Esophagus squamous epithelium (tissue), 5 donors: ENCODE results near the gene SPATA33. TPM values are rescaled to one million over a fixed set of nuclear protein-coding genes. Genes with fewer than 3 reads are reported as not detected.

Source experiments
- DNase-seq: peaks from one replicate; lab custom pipeline; 2025; lab: John Stamatoyannopoulos, UW
- H3K27ac ChIP-seq, 4 donors: fragments of 200-600 bp; sonication (generic); one replicate each; pipeline ENCODE4 v1.5.1; 2016 to 2019; ENCODE audit warnings: mild to moderate bottlenecking in 1 of 4
- H3K27me3 ChIP-seq, 4 donors: fragments of 200-600 bp; sonication (generic); 1 replicate in 3 of 4; 2 replicates in 1 of 4; pipeline versions ENCODE4 v1.5.1 to v1.6.0; 2017 to 2021; ENCODE audit warnings: antibody characterized with exemption in 1 of 4
- H3K36me3 ChIP-seq, 3 donors: fragments of 200-600 bp; sonication (generic); one replicate each; pipeline ENCODE4 v1.5.1; 2016 to 2019
- H3K4me1 ChIP-seq, 3 donors: fragments of 200-600 bp; sonication (generic); one replicate each; pipeline ENCODE4 v1.5.1; 2017 to 2019
- H3K4me3 ChIP-seq, 4 donors: fragments of 200-600 bp; sonication (generic); 1 replicate in 3 of 4; 2 replicates in 1 of 4; pipeline ENCODE4 v1.5.1; 2016 to 2019; ENCODE audit warnings: mild to moderate bottlenecking in 2 of 4, moderate library complexity in 1 of 4
- H3K9me3 ChIP-seq, 3 donors: fragments of 200-600 bp; sonication (generic); one replicate each; pipeline ENCODE4 v1.5.1; 2016 to 2019
- CTCF ChIP-seq, 6 experiments: fragments of 450-650 bp in 4 of 6; fragments of 200-600 bp in 2 of 6; sonication (generic) in 2 of 6; IDR thresholded peaks; one replicate each; pipeline ENCODE4 v1.5.1; 2016 to 2019; ENCODE audit warnings: antibody characterized with exemption in 6 of 6, mild to moderate bottlenecking in 4 of 6, moderate library complexity in 4 of 6
- POLR2A ChIP-seq, 4 donors: fragments of 450-650 bp; IDR thresholded peaks; one replicate each; pipeline ENCODE4 v1.6.1; 2017; ENCODE audit warnings: antibody characterized with exemption in 4 of 4, mild to moderate bottlenecking in 4 of 4, moderate library complexity in 3 of 4
- WGBS, 2 donors: methylation state at CpG; one replicate each; pipeline ENCODE4 v1.1.5; 2018; 5-methylcytosine and 5-hydroxymethylcytosine counted together
- intact Hi-C: fragments of 100-400 bp; cut with DNase I; formaldehyde crosslinking; loops from one replicate; pipeline ENCODE4 v1.15.0; 2022
- total RNA-seq, 4 donors: library from RNA; depleted of rRNA; stranded (reverse); fragments of >200 nt; gene quantifications; one replicate each; pipeline ENCODE4 v1.1.0, GENCODE V29; 2016
- donor health status: DM: yes; HTN: yes; CAD: no.

SPATA33 gene
- total RNA-seq, 4 donors from 2014 or later: 1.8 to 4.9 (median 2.8) TPM

DNA sequence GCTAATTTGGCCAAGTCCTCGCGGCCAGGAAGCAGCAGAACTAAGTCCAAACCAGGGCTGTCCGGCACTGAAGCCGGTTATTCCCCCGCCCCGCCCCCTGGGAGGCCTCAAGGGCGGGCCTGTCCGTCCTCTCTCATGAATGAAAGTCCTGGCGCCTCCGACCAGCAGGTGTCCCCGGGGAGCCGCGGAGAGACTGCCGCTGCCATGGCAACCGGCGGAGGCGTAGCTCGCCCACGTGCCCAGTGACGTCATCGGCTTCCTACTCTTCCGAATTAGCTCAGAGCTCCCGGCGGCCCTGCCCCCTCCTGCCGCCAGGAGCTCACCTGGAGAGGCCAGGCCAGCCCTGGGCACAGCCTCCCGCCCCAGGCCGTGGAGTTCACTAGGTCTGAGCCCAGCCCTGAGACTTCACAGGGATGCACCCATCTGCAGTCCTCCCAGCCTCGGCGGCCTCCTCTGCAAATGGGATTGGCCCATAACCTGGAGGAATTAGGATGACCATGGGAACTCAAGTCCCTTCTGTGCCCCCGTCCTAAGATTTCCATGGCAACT, 42.5 kb downstream of the SPATA33 start:
- H3K27ac ChIP-seq: peak overlapping the region; percentile 89 to 94 (median 92)
- DNase-seq: peak; percentile 89
- H3K9me3 ChIP-seq: no peaks in the 10 kb centered on the region
- peak; percentile 67 to 94 (median 90) for TF ChIP-seq CTCF (IDR thresholded peaks at IDR 0.05)
- peak in 1 of 4 donors; percentile 36 for TF ChIP-seq POLR2A (IDR thresholded peaks at IDR 0.05)
- intact Hi-C loops: loop anchor here (10.0 kb wide), 1 partner anchor 95 kb away; no protein-coding TSS in a partner anchor
- peaks cover 12 to 36% (median 20%) of the 10 kb centered on the region in 3 donors for H3K4me1 ChIP-seq
- peaks cover 0 to 18% (median 0%) of the 10 kb centered on the region in 4 donors for H3K27me3 ChIP-seq
- 0% methylated on average over 18 of the region's 30 CpGs; no CpG with 5 or more reads in 1 of the 2 donors for WGBS, 2 donors
- H3K4me3 ChIP-seq: peak overlapping the region; percentile 64 to 78 (median 71)
- peaks cover 0 to 30% (median 0%) of the 10 kb centered on the region in 3 donors for H3K36me3 ChIP-seq

- Histone ChIP-seq H3K27me3 (peaks cover 0 to 18% (median 0%) of the 10 kb centered on the region in 4 donors), H3K4me3 (peak overlapping the region; percentile 64 to 78 (median 71)), H3K27ac (peak overlapping the region; percentile 89 to 94 (median 92)), H3K9me3 (no peaks in the 10 kb centered on the region), H3K36me3 (peaks cover 0 to 23% (median 0%) of the 10 kb centered on the region in 3 donors), H3K4me1 (peaks cover 12 to 41% (median 20%) of the 10 kb centered on the region in 3 donors)
- intact Hi-C loops: loop anchor here (10.0 kb wide), 1 partner anchor 94 kb away; no protein-coding TSS in a partner anchor
- no peak for DNase-seq
- WGBS, 2 donors: 0% methylated on average over 5 of the region's 78 CpGs; no CpG with 5 or more reads in 1 of the 2 donors
- no peak for TF ChIP-seq POLR2A (IDR thresholded peaks at IDR 0.05)
- peak in 2 of 6 experiments; percentile 27 to 37 for TF ChIP-seq CTCF (IDR thresholded peaks at IDR 0.05)
These were observed 43.2 kb downstream of the SPATA33 start for GRCh38 chr16:89700649-89701424.

DNA sequence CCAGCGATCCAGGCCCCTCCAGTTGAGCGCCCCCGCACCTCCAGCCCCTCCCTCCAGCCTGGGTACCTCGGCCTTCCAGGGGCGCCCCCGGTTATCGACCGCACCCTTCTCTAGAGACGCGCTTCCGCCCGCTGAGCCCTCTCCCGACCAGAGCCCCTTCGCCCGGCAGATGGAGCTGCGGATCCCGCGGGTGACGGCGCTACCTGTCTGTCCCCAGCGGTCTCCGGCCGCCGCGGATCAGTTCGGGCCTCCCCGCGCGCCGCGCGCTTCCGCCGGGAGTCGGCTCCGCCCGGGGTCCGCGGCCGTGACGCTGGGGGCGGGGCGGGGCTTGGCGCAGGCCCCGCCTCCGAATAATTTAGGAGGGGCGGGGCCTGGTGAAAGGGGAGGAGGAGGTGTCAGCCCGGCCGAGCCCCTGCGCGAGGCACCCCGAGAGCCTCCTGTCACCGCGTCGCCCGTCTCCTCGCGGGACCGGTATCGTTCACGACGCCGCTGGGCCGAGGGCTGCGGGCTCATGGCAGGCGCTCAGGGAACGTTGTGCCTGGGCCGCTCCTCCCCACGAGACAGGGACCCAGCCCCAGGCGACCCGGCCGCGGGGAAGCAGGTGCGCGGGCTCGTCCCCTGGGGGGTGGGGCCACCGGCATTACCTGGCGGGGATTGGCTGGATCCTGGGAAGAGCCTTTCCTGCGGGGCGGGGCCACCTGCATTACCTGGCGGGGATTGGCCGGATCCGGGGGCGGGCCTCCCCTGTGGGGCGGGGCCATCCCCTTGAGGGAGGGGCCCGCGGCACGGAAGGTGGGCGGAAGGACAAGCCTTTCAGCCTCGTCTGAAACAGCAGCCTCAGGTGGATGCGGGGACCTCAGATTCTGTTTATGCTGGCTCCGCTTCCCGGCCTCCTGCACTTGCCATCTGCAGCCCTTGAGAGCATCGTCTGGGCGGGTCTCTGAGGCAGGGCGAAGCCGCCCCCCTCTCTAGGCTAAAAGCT, 44.1 kb downstream of the SPATA33 start, which contains the start of gene SPATA2L:
TSS of gene SPATA2L (minus strand) at position 281 of the 982 bp plus-strand sequence. CDS start 473 bp downstream, outside the sequence.
- WGBS, 2 donors: 5 to 8% methylated on average over 7 of the region's 97 CpGs
- Histone ChIP-seq H3K9me3 (no peaks in the 10 kb centered on the region), H3K36me3 (peaks cover 0 to 14% (median 0%) of the 10 kb centered on the region in 3 donors), H3K4me1 (peaks cover 12 to 45% (median 16%) of the 10 kb centered on the region in 3 donors), H3K4me3 (peak within 1 kb of the TSS; percentile 64 to 78 (median 71)), H3K27ac (peak within 1 kb of the TSS; percentile 89 to 94 (median 92)), H3K27me3 (peaks cover 0 to 18% (median 0%) of the 10 kb centered on the region in 4 donors)
- DNase-seq: peak; percentile 76
- TF ChIP-seq CTCF (IDR thresholded peaks at IDR 0.05) (peak in 3 of 6 experiments; percentile 22 to 28 (median 23)), POLR2A (IDR thresholded peaks at IDR 0.05) (peak in 3 of 4 donors; percentile 80 to 94 (median 93))
- intact Hi-C loops: loop anchor here (10.0 kb wide), 1 partner anchor 93 kb away; no protein-coding TSS in a partner anchor

DNA sequence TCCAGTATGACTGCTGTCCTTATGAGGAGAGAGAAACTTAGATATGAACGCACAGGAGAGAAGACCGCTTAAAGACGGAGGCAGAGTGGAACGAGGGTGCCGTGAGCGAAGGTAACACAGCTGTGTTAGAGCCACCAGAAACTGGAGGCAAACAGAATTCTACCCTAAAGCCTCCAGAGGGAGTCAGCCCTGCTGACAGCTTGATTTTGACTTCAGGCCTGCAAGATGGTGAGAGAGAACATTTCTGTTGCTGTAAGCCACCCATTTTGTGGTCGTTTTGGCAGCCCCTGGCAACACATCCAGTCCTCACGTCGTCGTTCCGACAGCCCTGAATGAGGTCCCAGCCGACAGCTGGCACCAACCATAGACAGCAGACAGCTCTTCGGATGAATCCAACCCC, 46.6 kb downstream of the SPATA33 start:
- no peak overlapping the region for H3K4me3 ChIP-seq
- DNase-seq: no peak
- 72 to 74% methylated on average over 12 of the region's 13 CpGs for WGBS, 2 donors
- peaks cover 12 to 48% (median 16%) of the 10 kb centered on the region in 3 donors for H3K4me1 ChIP-seq
- H3K27ac ChIP-seq: no peak overlapping the region
- peaks cover 0 to 14% (median 0%) of the 10 kb centered on the region in 3 donors for H3K36me3 ChIP-seq
- TF ChIP-seq CTCF (IDR thresholded peaks at IDR 0.05) (no peak), POLR2A (IDR thresholded peaks at IDR 0.05) (no peak)
- no peaks in the 10 kb centered on the region for H3K9me3 ChIP-seq
- intact Hi-C loops: loop anchor here (10.0 kb wide), 1 partner anchor 91 kb away; no protein-coding TSS in a partner anchor
- peaks cover 0 to 18% (median 0%) of the 10 kb centered on the region in 4 donors for H3K27me3 ChIP-seq
